OCI-LY1 (cell line): ENCODE data around the gene CNN2.
A peak's percentile ranks its signal among the peaks of the same experiment; 100 is the strongest.

Source experiments
- H2AFZ ChIP-seq: fragments of 200-600 bp; sonication (generic), shearing (Covaris generic); 2 replicates; pipeline ENCODE4 v1.6.0; 2014; ENCODE audit warnings: antibody characterized with exemption, mild to moderate bottlenecking, low read length
- H3F3A ChIP-seq: fragments of 200-600 bp; sonication (generic), shearing (Covaris generic); 2 replicates; pipeline ENCODE4 v1.6.0; 2014; ENCODE audit warnings: mild to moderate bottlenecking, antibody characterized with exemption, low read length, moderate library complexity; ENCODE audit not compliant: insufficient read depth
- H3K27ac ChIP-seq: fragments of 200-600 bp; sonication (generic); 2 replicates; pipeline ENCODE4 v1.5.1; 2014; ENCODE audit warnings: low read length, mixed run types, mild to moderate bottlenecking, low read depth; ENCODE audit not compliant: poor library complexity, severe bottlenecking
- H3K27me3 ChIP-seq: fragments of 200-600 bp; sonication (generic); 2 replicates; pipeline ENCODE4 v1.6.0; 2014; ENCODE audit warnings: antibody characterized with exemption, mild to moderate bottlenecking, low read length, moderate library complexity; ENCODE audit not compliant: insufficient read depth
- H3K36me3 ChIP-seq: fragments of 200-600 bp; sonication (generic); 2 replicates; pipeline ENCODE4 v1.6.1; 2014; ENCODE audit warnings: mild to moderate bottlenecking, antibody characterized with exemption, low read length, moderate library complexity, mixed read lengths; ENCODE audit not compliant: insufficient read depth
- H3K4me1 ChIP-seq: fragments of 200-600 bp; sonication (generic); 2 replicates; pipeline ENCODE4 v1.5.1; 2014; ENCODE audit warnings: mild to moderate bottlenecking, low read length, moderate library complexity; ENCODE audit not compliant: insufficient read depth, severe bottlenecking
- H3K4me2 ChIP-seq: fragments of 200-600 bp; sonication (generic), shearing (Covaris generic); 2 replicates; pipeline ENCODE4 v1.6.1; 2014; ENCODE audit warnings: low read length
- H3K4me3 ChIP-seq: fragments of 200-600 bp; sonication (generic); 2 replicates; pipeline ENCODE4 v1.5.1; 2014; ENCODE audit warnings: low read length, low read depth, mild to moderate bottlenecking, mixed read lengths; ENCODE audit not compliant: poor library complexity, severe bottlenecking
- H3K79me2 ChIP-seq: fragments of 200-600 bp; shearing (Covaris generic); 2 replicates; pipeline ENCODE4 v1.6.1; 2016; ENCODE audit warnings: mixed run types, low read length, mixed read lengths; ENCODE audit not compliant: insufficient read depth
- H3K9ac ChIP-seq: fragments of 200-600 bp; sonication (generic), shearing (Covaris generic); 2 replicates; pipeline ENCODE4 v1.6.1; 2014; ENCODE audit warnings: mild to moderate bottlenecking, low read length, mixed read lengths
- H3K9me2 ChIP-seq: fragments of 200-600 bp; sonication (generic), shearing (Covaris generic); 2 replicates; pipeline ENCODE4 v1.6.1; 2014; ENCODE audit warnings: low read depth, mild to moderate bottlenecking, low read length, mixed read lengths
- H3K9me3 ChIP-seq: fragments of 200-600 bp; shearing (Covaris generic); 2 replicates; pipeline ENCODE4 v1.6.1; 2014; ENCODE audit warnings: low read length, mixed read lengths
- H4K20me1 ChIP-seq: fragments of 200-600 bp; sonication (generic), shearing (Covaris generic); 2 replicates; pipeline ENCODE4 v1.6.0; 2016; ENCODE audit warnings: mild to moderate bottlenecking, low read length; ENCODE audit not compliant: insufficient read depth
- CTCF ChIP-seq: fragments of 200-600 bp; sonication (generic), shearing (Covaris generic); IDR thresholded peaks from 2 replicates; pipeline ENCODE4 v1.5.1; 2017; ENCODE audit warnings: mild to moderate bottlenecking, antibody characterized with exemption, low read length, moderate library complexity, mixed read lengths
- EZH2 ChIP-seq: fragments of 200-600 bp; sonication (generic), shearing (Covaris generic); IDR thresholded peaks from 2 replicates; pipeline ENCODE4 v1.8.0; 2017; ENCODE audit warnings: borderline replicate concordance, mixed run types, mild to moderate bottlenecking, antibody characterized with exemption, low read length, moderate library complexity, mixed read lengths

The CNN2 gene

GRCh38 chr19:1027650-1028061, 1.2 kb downstream of the CNN2 start:
- Histone ChIP-seq H3K79me2 (peaks cover 9% of the 10 kb centered on the region), H3F3A (peaks cover 3% of the 10 kb centered on the region), H4K20me1 (no peaks in the 10 kb centered on the region), H2AFZ (no peak overlapping the region), H3K27me3 (no peaks in the 10 kb centered on the region), H3K9me2 (no peaks in the 10 kb centered on the region), H3K27ac (peak overlapping the region; percentile 88), H3K4me3 (peak overlapping the region; percentile 98), H3K9me3 (no peaks in the 10 kb centered on the region), H3K4me2 (peak overlapping the region; percentile 97), H3K9ac (peak overlapping the region; percentile 98), H3K4me1 (peaks cover 35% of the 10 kb centered on the region), H3K36me3 (peaks cover 27% of the 10 kb centered on the region)
- no peak for TF ChIP-seq EZH2
- no peak for TF ChIP-seq CTCF

- peak overlapping the region; percentile 97 for H3K4me2 ChIP-seq
- H3K36me3 ChIP-seq, result peaks cover 34% of the 10 kb centered on the region
- no peaks in the 10 kb centered on the region for H3F3A ChIP-seq
- H3K4me3 ChIP-seq, result peak overlapping the region; percentile 98
- H4K20me1 ChIP-seq, result no peaks in the 10 kb centered on the region
- H3K9me3 ChIP-seq, result no peaks in the 10 kb centered on the region
- no peaks in the 10 kb centered on the region for H3K9me2 ChIP-seq
- TF ChIP-seq EZH2 (no peak), CTCF (no peak)
- no peaks in the 10 kb centered on the region for H3K27me3 ChIP-seq
- H3K27ac ChIP-seq, result peak overlapping the region; percentile 88
- H3K9ac ChIP-seq, result peak overlapping the region; percentile 98
- H2AFZ ChIP-seq, result no peak overlapping the region
- H3K4me1 ChIP-seq, result peaks cover 35% of the 10 kb centered on the region
- peaks cover 9% of the 10 kb centered on the region for H3K79me2 ChIP-seq
Observed at GRCh38 chr19:1028062-1028926, 1.9 kb downstream of the CNN2 start.

DNA sequence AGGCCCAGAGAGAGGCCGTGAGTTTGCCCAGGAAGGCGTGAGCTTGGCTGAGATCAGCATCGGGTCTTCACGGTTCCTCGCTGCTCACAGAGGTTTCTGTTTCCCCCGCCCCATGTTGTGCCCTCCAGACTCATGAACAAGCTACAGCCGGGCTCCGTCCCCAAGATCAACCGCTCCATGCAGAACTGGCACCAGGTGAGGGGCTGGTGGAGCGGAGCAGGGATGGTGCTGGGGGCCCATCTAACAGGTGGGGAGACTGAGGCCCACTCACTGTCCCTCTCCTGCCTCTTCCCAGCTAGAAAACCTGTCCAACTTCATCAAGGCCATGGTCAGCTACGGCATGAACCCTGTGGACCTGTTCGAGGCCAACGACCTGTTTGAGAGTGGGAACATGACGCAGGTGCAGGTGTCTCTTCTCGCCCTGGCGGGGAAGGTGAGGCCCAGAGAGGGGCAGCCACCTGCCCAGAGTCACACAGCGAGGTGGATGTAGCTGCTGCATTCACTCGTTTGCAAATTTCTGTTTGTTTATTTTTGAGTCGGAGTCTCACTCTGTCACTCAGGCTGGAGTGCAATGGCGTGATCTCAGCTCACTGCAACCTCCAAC, 6.0 kb downstream of the CNN2 start:
- Histone ChIP-seq H3K4me3 (no peak overlapping the region), H3K9me2 (no peaks in the 10 kb centered on the region), H4K20me1 (no peaks in the 10 kb centered on the region), H3K9ac (no peak overlapping the region), H3K4me1 (peaks cover 30% of the 10 kb centered on the region), H3K9me3 (no peaks in the 10 kb centered on the region), H3K79me2 (peaks cover 1% of the 10 kb centered on the region; the same call in 1 of the 2 replicates), H3K4me2 (no peak overlapping the region), H3K36me3 (peaks cover 53% of the 10 kb centered on the region), H2AFZ (no peak overlapping the region), H3K27ac (peak overlapping the region; percentile 59), H3F3A (0 out of 2 replicates have a peak, but pooled peaks cover 1% of the 10 kb centered on the region), H3K27me3 (no peaks in the 10 kb centered on the region)
- TF ChIP-seq EZH2 (no peak), CTCF (no peak)
